ENCODE data around the gene GPR158. TPM values are rescaled to one million over a fixed set of nuclear protein-coding genes. Genes with fewer than 3 reads are reported as not detected.

Gene GPR158
- total RNA-seq, 1 experiment from 2014 or later = 0.24 TPM

GRCh38 chr10:25492680-25493079, 317.9 kb downstream of the GPR158 start:
- Histone ChIP-seq H4K20me1 (ENCODE audit: control insufficient read depth, insufficient read depth, insufficient read length) (no peaks in the 10 kb centered on the region), H4K91ac (ENCODE audit: insufficient read length, low read depth, low read length) (no peak overlapping the region), H2AFZ (ENCODE audit: low read length) (no peak overlapping the region), H2AK5ac (ENCODE audit: insufficient read length, low read length) (no peak overlapping the region), H3K9me3 (ENCODE audit: control insufficient read depth, low read depth, low read length) (no peaks in the 10 kb centered on the region), H2BK20ac (ENCODE audit: low read depth, low read length, poor library complexity, severe bottlenecking) (no peak overlapping the region), H2BK15ac (ENCODE audit: low read depth, low read length) (no peak overlapping the region), H3K23me2 (ENCODE audit: insufficient read length, low read depth, low read length, poor library complexity, severe bottlenecking) (no peaks in the 10 kb centered on the region), H3K27me3 (ENCODE audit: insufficient read depth, low read length) (no peaks in the 10 kb centered on the region), H3K4me2 (ENCODE audit: insufficient read depth, insufficient read length, low read length) (no peak overlapping the region), H3K9ac (ENCODE audit: extremely low read depth, insufficient read length, low read length) (no peak overlapping the region), H3K27ac (ENCODE audit: insufficient read length, low read depth, low read length) (no peak overlapping the region), H2BK120ac (ENCODE audit: low read depth, low read length, poor library complexity, severe bottlenecking) (no peak overlapping the region), H3K18ac (ENCODE audit: insufficient read length, low read depth, low read length) (no peak overlapping the region), H4K5ac (ENCODE audit: insufficient read length, low read depth, low read length) (no peak overlapping the region), H2BK12ac (ENCODE audit: insufficient read length, low read depth, low read length) (no peak overlapping the region), H3K23ac (ENCODE audit: insufficient read length, low read depth, low read length) (no peak overlapping the region), H3K79me2 (ENCODE audit: insufficient read depth, low read length) (no peaks in the 10 kb centered on the region), H4K8ac (replicated peaks; ENCODE audit: insufficient read length, low read depth, low read length) (no peak overlapping the region), H3K56ac (ENCODE audit: insufficient read length, low read depth, low read length) (no peak overlapping the region), H3T11ph (ENCODE audit: low read length) (no peak overlapping the region), H2BK5ac (ENCODE audit: insufficient read length, low read length) (no peak overlapping the region), H3K79me1 (ENCODE audit: insufficient read depth, low read depth, low read length, poor library complexity, severe bottlenecking) (no peaks in the 10 kb centered on the region), H3K14ac (ENCODE audit: insufficient read depth, low read length) (no peak overlapping the region), H3K4me1 (ENCODE audit: insufficient read depth, low read length) (peaks cover 3% of the 10 kb centered on the region; the same call in 1 of the 2 replicates), H3K4ac (ENCODE audit: low read depth, low read length) (no peak overlapping the region)
- no peak for TF ChIP-seq CTCF (conservative IDR thresholded peaks at IDR 0.05)
- Mint-ChIP-seq H3K4me3 (no peak overlapping the region; a peak in 2 of 5 replicates), H3K27me3 (ENCODE audit: low read depth) (no peaks in the 10 kb centered on the region), H3K4me1 (peaks cover 42 to 48% of the 10 kb centered on the region in 2 experiments), H3K27ac (peak overlapping the region; percentile 91 to 98 (median 94); a peak in 6 of 7 replicates), H3K36me3 (ENCODE audit: insufficient read depth in 1 of 3, low read depth in 3 of 3) (no peaks in the 10 kb centered on the region), H3K9me3 (no peaks in the 10 kb centered on the region)
- DNase-seq = no peak
